GM21381 (cell line): Measurements from ENCODE around the gene ROR1.

Experiments used
- ATAC-seq: cut with Tn5 transposase; IDR thresholded peaks from one replicate; pipeline ENCODE4 v1.9.1; 2021; ENCODE audit warnings: mild to moderate bottlenecking, moderate library complexity; ENCODE audit not compliant: unreplicated experiment

Gene ROR1

DNA sequence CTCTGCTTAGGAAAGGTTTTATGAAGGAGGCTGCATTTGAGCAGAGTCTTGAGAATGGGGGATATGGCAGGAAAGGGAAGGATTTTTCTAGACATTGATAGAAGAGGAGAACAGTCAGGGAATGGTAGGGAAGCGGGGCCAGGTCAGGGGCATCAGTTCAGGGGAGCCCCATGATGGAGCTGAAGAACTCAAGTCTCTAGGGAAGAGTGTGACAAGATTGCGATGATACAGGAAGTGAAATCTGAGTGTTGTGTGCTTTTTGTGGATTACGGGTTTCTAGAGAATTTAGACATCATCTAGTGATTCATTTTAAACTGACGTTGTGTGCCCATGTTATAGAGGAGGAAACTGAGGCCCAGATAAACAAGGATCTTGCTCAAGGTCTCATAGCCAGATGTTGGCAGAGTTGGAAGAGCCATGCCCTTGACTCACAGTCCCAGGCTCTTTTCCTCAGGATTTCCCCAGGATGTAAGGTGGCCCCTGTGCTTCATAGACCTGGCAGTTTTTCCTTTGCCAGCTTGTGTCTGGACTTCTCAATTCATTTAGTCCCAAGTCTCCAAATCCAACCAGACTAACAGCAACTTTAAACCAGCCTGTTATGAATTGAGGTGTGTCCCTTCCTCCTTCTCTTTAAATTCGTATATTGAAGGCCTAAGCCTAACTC, 130.3 kb downstream of the ROR1 start:
- no peak for ATAC-seq

DNA sequence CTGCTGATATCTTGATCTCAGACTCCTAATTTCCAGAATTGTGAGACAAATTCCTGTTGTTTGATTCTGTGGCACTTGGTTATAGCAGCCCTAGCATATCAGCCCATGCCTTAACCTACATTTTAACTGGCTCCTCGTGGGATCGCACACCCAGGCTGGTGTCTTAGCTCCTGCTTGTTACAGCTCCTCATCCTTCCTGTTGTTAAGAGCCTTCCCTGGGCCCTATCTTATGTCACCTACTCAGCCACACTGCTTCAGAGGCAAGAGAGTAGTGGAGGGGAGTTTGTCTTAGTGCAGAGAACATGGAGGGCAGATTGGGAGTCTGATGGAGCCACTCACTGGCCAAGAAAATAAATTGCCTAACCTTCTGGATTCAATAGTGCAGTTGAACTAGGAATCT, 131.0 kb downstream of the ROR1 start:
- no peak for ATAC-seq

DNA sequence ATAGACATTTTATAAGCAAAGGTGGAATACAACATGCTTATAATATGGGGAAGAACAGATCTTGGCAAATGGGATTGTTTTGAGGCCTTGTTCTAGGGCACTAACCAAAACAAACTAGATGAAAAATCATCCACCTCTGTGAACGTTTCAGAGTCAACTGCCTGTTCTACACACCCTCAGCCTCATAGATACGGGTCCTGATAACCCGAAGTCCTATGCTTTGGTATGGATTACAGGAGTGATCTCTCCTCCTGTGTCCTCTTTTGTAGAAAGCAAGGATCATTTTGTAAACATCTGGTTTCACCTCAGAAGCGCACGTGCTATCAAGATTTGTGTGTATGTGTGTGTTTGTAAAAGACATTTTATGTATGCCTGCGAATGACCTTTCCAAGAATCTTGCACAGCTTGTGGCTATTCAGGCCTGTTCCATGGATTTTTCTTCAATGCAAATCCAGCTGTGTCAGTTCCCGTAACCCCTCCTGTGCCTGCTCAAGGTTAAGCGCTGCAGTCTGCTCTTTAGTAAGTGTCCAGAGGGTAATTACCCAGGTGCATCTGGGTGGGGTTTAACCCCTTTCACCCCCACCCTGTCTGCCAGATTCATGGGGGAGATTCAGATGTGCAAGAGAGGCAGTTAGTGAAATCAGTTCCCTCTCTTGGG, 132.4 kb downstream of the ROR1 start:
- no peak for ATAC-seq

DNA sequence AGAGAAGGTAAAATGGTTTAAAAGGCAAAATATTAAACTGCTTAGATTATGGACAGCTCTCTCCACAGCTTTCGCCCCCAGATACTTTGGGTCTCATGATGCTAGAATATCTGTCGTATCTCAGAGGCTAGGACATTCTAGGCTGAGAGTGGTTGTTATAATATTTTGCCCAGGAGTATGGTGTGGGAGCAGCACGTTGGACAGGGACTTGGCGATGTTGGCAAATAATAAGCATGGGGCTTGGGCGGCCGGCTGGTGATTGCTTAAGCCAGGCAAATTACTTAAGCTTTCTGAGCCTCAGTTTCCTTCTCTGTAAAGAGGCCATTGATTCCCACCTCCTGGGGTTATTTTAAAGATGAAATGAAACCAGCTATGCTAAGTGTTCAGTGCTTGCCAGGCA, 133.2 kb downstream of the ROR1 start:
- ATAC-seq, result no peak

DNA sequence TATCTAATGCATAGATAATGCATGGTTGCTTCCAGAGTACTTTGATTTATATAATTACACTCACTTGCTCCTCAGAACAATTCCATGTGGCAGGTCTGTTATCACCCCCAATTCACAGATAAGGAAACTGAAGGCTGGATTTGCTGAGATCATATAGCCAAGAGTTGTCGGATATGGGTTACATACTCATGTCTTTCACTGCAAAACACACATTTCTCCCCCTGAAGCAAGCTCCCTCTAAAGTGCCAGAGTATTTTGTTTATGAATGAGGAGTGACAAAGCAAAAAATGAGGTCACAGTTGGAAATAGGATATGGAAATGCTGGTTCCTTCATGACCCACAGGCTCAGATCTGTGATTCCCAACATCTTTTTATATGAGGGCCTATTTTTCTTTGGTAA, 134.2 kb downstream of the ROR1 start:
- no peak for ATAC-seq

DNA sequence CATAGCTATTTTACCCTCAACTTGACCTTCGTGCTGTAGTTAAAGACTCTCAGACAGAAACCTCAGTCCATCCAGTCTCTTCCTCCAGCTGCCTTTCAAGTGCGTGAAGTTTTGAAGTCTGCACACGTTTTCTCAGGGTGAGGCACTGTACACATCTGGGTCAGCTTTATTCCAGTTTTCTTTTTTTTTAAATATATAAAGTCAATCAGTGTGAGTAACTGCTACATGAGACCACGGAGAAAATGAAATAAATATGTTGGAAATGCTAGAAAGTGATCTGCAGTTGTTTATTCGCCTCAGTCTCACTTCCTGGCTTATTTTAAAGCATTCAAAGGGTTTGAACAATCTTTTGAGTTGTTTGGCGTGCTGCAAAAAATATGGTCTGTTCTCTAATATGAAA, 135.7 kb downstream of the ROR1 start:
- ATAC-seq, result no peak

DNA sequence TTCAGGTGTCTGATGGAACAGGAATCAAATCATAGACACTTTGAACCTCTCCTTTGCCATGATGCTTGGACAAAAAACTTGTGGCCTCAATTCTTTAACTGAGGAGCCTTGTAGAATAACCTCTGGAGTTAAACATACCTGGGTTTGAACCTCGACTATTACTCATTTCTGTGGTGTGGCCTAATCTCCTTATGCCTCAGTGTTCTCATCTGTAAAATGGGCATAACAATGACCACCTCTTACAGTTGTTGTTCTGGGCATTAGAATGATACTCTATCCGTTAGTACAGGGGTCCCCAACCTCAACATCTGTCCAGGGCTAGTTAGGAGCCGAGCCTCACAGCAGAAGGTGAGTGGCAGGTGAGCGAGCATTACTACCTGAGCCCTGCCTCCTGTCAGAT, 137.2 kb downstream of the ROR1 start:
- no peak for ATAC-seq

DNA sequence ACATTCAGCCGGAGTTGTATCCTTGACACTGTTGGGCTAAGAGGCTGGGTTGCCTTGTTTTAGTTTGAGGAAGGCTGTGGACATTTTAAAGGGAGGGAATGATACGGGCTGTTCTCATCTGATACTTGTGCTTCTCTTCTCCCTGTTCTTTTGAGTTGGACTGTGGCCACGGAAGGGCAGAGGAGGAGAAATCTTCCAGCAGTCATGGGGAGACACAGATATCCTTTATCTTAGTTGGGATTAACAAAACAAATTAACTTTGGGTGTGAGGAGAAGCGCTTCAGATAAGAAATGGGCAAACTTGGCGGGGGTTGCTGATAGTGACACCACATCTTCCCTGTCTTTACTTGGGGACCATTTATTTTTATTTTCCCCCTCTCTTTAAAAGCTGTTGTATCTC, 138.8 kb downstream of the ROR1 start:
- ATAC-seq, result no peak

DNA sequence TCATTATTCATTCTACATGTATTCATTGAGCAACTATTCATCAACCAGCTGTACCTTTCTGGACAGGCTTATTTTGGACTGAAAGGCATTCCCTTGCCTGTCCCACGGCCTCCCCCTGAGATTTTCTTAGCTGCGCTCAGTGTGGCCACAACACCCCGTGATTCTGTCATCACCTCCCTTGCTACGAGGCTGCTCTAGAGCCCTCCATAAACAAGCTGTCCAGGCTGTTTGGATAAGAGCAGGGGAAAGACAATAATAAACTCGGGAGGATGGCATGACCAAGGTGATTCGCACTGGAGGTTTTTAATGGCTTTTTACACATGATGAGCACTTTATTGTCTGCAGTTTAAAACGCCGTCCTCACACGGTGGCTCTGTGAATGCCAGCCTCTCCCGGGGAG, 139.7 kb downstream of the ROR1 start:
- no peak for ATAC-seq

DNA sequence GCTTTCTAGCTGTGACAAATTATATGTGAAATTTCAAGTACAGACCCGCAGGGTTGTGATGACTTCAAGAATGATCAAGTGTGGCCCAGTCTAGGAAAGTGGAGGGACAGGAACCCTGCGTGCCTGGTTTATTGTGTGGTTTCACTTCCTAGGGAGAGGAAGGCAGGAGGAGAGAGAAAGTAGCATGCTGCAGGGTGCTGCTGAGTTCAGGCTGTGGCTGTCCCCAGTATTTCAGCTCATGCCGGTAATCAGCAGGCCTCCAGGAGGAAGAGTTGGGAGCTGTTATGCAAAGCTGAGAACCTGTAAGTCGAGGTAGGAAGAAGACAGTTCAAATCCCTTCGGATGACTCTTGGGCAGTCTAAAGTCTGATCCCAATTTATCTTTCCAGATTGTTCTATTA, 140.4 kb downstream of the ROR1 start:
- ATAC-seq, result no peak

DNA sequence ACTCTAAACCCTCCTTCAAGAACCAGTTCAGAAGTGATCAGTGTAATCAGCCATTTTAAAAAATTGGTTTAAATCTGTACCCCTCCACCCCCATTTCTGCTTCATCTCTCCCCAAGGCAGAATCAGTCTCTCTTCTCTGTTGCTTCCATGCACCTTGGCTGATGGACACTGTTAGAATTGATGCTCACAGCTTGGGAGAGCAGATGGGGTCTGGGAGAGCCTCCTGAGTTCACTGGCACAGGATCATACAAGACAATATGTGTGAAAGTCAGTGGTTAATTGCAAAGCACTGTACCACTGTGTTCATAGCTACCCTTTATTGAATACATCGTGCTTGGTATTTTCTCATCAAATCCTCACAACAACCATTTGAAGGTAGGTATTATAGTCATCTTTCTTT, 140.9 kb downstream of the ROR1 start:
- ATAC-seq, result no peak

DNA sequence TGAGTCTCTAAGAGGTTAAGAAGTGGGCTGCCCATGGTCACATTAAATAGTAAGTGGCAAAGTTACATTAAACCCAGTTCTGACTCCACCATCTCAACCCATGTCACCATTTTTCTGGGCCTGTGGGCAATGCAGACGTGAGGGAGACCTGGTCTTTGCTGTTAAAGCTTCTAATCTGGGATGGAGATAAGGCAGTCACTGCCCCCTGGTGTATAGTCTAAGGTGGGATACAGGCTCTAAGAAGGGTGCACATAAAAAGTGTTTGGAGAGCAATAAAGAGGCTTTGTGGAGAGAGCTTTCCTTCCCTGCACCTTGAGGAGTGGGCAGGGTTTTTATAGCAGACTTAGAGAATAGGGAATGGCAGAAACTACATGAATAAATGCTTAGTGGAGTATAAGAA, 141.3 kb downstream of the ROR1 start:
- no peak for ATAC-seq

DNA sequence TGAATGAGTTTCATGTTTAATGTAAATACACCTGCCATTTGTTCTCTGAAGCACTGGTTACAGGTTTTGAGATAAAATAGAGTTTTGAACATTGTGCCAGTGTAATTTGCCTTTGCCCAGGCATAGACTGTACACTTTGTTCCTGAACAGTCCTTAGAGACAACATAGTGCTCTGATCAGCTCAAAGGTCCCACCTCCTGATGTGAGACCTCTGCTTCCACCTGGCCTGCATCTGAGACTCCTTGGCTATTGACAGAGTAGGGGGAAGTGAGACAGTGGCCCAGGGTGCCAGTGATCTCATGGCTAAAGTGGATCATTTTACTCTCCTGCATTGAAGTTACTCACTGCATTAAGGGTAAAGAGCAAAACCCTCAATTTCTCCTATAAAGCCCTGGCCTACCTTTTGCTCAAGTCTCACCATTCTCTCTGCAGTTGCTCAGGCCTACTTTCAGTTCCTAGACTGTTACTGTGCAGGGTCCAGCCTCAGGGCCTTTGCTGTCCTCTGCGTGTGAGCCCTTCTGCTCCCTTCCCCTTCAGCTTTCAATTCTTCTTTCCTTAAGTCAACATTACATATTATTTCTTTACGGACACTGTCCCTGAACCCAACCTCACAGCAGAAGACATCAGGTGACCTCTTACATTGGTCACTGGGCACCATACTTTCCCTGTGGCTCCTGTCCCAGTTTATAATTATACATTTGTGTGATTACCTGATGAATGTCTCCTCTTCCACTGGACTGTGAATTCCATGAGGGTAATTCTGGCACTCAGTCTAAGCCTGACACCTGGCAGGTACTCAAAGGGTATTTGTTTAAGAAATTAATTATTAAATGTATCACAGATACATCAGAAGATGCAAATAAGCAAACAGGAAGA, 142.9 kb downstream of the ROR1 start:
- ATAC-seq, result no peak

DNA sequence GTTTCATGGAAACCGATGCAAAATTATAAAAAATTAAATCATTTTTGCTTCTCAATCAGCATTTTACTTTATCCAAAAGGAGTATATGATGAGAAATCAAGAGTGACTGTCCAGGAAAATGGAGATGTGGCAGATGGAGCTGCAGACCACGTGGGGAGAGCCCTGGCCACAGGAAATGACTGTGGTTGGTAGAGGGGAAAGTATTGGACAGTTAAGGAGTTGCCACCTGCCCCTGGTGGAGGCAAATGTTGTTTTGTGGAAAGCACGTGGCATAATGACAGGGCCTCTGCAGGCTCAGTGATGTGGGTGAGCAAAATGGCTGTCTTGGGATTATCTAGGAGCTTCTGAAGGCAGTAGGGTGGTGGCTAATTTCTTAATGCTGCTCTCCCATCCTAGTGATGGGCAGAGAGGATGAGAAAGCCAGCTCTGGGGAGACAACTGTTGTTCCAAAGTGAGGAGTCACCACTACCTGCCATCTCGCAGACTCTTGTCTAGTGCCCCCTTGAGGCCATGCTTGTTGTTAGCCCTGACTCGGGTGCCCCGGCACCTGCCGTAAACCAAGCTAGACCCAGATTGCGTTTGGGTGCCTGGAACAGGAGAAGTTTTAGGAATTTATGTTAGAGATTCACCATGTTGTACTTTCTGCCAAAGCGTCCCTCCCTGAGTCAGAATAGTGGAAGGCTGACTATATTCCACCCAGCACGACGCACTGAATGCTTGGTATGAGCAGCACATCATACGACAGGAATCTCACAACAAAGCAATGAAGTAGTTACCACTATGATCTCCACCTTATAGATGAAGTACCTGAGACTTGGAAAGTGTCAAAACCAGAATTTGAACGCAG, 144.0 kb downstream of the ROR1 start:
- ATAC-seq, result no peak

DNA sequence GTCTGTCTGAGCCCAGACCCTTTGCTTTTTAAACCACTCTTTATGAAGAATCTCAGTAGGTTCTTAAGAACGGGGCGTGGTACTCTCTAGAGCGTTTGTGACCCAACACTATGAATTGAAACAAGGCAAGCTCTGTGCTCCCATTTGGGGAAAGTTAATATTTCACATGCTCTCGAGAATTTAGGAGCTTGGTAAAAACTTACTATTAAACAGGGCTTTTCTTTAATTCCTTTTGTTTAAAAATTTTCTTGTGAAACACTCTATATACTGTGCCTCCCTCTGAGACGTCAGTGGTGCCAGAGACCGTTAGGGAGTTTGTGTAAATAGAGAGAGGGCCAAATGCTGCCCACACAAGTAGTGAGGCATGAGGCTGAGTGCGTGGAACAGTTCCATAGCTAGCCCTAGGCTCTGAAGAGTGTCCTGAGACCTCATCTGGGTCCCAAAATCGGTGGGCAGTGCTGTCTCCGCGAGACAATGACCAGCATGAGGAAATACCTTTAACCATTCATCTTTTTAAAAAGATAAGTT, 144.7 kb downstream of the ROR1 start:
- no peak for ATAC-seq

DNA sequence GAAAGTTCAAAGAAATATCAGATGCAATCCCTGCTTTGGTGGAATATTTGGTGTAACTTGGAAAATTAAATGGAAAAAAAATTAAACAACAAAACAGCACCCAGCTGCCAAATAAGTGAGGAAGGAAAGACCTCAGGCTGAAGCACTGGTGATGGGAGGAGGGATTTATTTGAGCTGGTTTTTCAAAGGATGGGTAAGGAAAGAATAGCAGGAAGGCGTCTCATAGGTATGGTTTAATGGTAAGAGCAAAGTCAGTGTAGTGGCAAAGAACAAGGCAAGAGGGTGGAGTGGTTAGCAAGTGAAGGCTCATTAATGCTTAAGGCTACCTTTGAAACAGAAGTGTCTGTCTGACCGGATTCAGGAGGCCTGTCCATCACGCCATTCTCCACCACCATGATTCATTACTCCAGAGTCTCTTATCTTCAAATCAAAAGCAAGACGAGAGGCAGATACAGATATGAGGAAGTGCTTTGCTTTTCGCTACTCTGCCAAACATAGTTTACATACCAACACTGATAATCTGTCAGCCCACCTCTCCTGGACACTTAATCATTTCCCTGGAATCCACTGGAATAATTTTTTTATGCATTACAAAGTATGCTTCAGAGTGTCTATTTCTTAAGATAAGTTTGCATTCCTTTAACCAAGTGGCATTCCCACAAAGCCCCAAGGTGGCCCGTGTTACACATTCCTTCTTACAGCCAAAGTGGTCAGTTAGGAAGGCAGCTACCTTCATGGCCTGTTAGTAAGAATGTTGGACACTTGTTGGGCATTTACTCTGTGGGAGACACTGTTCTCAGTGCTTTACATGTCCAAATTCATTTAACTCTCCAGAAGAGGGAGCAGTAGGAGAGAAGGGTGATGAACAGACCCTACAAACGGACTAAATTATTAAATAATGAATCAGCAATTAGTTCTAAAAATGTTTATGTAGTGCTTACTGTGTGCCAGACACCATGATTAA, 146.6 kb downstream of the ROR1 start:
- ATAC-seq, result no peak

DNA sequence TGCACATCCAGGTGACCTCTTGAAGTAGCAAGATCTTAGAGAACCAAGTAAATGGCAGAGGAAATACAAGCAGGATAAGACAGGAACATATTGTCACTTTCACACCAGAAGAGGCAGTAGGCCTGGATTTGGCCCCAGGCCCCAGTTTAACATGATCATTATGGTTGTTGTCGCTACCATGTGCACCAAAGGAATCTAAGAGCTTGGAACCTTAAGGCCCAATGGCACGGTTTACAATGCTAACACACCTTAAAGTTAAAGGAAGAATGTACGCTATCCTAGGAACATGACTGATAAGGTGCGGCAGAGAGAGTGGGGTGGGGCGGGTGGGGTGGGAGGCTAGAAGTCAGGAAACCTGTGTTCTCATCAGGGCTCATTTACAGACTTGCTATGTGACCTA, 147.5 kb downstream of the ROR1 start:
- ATAC-seq, result no peak

DNA sequence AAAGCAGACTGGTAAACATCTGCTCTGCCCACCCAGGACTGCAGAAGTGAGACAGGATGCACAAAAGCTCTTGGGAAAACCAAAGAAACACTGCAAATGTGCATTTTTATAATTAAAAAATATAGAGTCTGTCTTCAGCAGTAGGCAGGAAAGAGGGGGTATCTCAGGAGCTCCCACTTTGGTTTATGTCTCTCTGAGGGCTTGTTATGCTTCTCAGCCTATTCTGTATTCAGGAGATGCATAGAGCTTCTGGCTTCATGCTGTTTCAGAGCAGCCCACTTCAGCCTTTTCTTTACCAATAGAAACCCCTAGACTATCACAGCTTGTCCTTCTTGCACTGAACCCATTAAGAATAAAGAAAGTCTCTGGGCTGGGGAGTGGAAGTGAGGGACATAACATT, 148.0 kb downstream of the ROR1 start:
- ATAC-seq, result no peak

DNA sequence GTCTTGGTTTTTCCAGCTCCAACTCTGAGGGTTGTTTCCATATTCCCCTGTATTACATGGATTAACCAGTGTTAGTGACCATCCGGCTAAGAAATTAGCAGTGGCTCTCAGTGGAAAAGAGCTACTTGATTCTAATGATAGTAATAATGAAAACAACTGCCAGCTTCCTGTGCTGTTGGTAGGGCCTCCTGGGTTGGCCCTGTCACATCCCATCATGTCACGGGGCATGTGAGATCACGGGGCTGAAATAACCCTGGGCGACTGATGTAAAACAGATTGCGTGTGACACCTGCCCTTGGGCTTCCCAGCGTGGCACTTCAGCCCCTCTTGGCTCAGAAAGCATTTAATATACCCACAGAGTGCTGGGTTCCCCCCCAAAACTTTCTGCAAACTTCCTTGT, 149.0 kb downstream of the ROR1 start:
- no peak for ATAC-seq

DNA sequence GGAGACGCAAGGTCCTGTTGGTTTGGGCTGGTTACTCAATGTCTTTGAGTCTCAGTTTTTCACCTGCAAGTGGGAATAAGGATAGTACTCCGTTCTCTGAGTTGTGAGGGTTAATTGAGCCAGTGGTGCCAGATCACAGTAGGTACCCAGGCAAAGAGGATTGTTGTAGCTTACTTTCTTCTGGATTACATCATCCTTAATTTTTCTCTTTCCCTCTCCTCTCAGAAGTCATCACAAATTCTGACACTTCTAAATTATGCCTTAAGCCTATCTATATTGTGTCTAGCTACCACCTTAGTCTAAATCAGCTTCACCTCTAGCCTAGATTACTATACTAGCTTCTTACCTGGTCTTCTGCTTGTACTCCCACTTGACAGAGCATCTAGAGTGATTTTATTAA, 149.5 kb downstream of the ROR1 start:
- ATAC-seq, result no peak
